Left kidney (tissue), 8 donors: ENCODE data around the gene NUS1. TPM values are rescaled to one million over a fixed set of nuclear protein-coding genes. Genes with fewer than 3 reads are reported as not detected.
"Not testable (repeated sequence)": the region's sequence is repeated elsewhere in the genome, so short reads cannot be mapped to it uniquely, and the experiment has no call there.

ENCODE experiments used
- DNase-seq: peaks from one replicate; pipeline ENCODE4 v3.0.0-alpha.2; 2013
- long read RNA-seq, 8 donors: transcript quantifications; one replicate each; lab custom pipeline, GENCODE V29; 2026
- polyA plus RNA-seq: library from polyadenylated mRNA; unstranded; fragments of 120-200 nt; gene quantifications from one replicate; pipeline ENCODE4 v1.2.1, GENCODE V29; 2013; ENCODE audit not compliant: insufficient read length

Gene NUS1
- 59.1 TPM for polyA plus RNA-seq
- long read RNA-seq, donor 1, full-length matches to known transcripts, result 13 of 13 reads
- long read RNA-seq, donor 1, partial matches to known transcripts, result 0 of 13 reads
- long read RNA-seq, donor 1, other reads (novel, unspliced or antisense), result 0 of 13 reads
- long read RNA-seq, donor 2, full-length matches to known transcripts, result 7 of 7 reads
- long read RNA-seq, donor 2, partial matches to known transcripts, result 0 of 7 reads
- long read RNA-seq, donor 2, other reads (novel, unspliced or antisense), result 0 of 7 reads
- long read RNA-seq, donor 3, full-length matches to known transcripts, result 11 of 11 reads
- long read RNA-seq, donor 3, partial matches to known transcripts, result 0 of 11 reads
- long read RNA-seq, donor 3, other reads (novel, unspliced or antisense), result 0 of 11 reads
- long read RNA-seq, donor 4, result 0 reads
- long read RNA-seq, donor 5, full-length matches to known transcripts, result 24 of 55 reads
- long read RNA-seq, donor 5, partial matches to known transcripts, result 31 of 55 reads
- long read RNA-seq, donor 5, other reads (novel, unspliced or antisense), result 0 of 55 reads
- long read RNA-seq, donor 6, full-length matches to known transcripts, result 14 of 14 reads
- long read RNA-seq, donor 6, partial matches to known transcripts, result 0 of 14 reads
- long read RNA-seq, donor 6, other reads (novel, unspliced or antisense), result 0 of 14 reads
- long read RNA-seq, donor 7, full-length matches to known transcripts, result 19 of 19 reads
- long read RNA-seq, donor 7, partial matches to known transcripts, result 0 of 19 reads
- long read RNA-seq, donor 7, other reads (novel, unspliced or antisense), result 0 of 19 reads
- long read RNA-seq, donor 8, full-length matches to known transcripts, result 8 of 8 reads
- long read RNA-seq, donor 8, partial matches to known transcripts, result 0 of 8 reads
- long read RNA-seq, donor 8, other reads (novel, unspliced or antisense), result 0 of 8 reads

DNA sequence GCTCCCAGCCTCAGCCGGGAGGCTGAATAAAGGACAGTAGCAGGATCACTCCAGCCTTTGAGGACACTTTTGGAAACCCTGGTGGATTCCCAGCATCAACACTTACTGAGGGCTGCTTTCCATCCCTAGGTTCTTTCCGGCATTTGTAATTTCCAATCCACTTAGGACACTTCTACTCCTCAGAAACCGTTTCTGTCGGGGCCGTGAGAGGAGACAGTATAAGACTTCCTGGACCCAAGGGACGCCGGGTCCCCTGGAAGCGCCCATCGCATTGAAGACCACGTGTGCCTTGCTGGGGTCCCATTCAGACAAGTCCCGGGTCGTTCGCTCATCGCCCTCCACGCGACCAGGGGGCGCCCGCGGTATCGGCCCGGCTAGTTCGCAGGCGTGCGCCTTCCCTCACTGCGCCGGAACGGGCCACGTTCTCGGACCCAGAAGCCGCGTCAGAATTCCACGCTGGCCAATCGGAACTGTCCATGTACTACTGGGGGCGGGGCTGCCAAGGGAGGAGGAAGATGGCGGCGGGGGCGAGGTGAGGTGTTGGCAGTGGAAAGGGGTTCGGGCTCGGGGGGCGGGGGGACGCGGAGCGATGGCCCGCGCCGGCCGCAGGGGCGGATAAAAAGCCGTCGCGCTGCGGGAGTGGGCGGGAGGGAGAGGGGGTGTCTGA, at the start of gene NUS1:
TSS of gene NUS1 (plus strand) at position 479 of the 667 bp plus-strand sequence. CDS start 202 bp downstream, outside the sequence.
- DNase-seq, result peak; percentile 98

DNA sequence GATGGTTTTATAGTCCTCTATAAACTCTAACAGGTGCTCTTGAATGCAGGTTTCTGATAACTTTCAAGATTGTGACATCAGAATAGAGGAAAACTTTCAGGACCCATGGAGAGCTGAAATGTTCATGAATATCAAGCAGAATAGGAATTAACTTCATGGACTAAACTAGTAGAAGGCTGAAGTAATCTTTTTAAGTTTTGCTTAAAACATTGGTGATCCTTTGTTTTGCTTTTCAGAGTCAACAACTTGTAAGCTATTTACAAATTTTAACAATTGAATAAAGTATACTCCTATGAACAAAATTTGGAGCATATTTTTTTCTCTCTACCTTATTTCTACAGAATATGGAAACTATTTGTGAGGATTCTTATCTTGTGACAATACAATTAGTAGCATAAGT, 47.7 kb upstream of the NUS1 start:
- DNase-seq, result no peak

DNA sequence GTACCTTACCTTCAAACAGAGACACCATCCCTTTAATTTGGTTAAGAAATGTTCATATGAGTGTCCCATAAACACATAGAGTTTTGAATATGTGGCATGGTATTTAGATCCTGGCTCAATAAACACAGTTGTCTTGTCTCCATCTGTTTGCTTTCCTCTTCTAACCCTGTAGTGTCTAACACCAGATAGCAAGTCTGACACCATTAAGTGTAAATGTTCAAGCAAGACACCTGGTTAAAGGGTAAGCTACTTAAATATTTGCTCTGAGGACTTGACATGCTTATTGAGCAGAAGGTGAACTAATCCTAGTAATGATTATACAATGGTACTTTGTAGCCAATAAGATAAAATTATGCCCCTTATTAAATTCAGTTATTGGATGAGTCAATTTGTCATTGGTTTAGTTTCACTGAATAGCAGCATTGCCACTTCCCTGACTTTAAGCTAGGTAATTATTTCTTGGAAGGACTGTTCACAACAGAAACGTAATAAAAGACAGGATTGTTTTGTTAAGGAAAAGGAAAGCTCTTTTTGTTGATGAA, 46.1 kb upstream of the NUS1 start:
- no peak for DNase-seq

DNA sequence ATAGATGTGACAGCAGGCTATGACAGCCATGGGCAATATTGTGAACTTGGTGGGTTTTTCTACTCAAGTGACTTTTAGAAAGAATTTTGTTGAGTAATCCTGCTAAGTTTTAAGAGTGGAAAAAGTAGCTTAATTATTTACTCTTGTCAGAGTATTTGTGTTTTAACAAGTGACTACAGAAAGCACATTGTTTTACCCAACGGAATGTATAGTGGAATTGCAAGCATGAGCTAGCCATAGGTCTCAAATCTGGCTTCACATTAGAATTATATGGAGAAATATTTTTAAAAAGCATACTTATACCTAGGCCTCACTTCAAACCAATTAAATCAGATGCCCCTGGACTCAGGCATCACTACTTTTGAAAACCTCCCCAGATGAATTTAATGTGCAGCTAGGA, 37.5 kb upstream of the NUS1 start:
- DNase-seq, result no peak

DNA sequence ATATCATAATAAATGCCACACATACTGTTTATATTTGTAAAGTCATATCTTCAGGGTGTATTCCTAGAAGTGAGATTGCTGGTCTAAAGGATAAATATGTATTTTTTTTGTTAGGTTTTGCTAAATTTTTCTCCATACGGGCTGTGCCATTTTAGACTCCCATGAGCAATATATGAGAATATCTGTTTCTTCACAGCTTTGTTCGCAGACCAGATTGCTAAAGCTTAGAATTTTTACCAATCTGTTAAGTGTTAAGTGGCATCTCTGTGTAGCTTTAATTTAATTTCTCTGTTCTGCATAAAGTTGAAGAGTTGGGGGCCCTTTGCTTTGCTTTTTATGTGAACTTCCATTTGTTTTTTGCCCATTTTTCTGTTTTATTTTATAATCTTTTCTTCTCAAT, 32.3 kb upstream of the NUS1 start:
- no peak for DNase-seq

DNA sequence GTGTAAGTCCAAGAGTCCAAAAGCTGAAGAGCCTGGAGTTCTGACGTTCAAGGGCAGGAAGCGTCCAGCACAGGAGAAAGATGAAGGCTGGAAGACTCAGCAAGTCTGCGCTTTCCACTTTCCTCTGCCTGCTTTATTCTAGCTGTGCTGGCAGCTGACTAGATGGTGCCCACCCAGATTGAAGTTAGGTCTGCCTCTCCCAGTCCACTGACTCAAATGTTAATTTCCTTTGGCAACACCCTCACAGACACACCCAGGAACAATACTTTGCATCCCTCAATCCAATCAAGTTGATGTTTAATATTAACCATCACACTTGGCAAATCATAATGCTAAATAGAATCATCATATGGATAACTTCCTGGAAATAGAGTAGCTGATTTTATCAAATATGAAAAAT, 23.3 kb upstream of the NUS1 start:
- not testable (repeated sequence) for DNase-seq

DNA sequence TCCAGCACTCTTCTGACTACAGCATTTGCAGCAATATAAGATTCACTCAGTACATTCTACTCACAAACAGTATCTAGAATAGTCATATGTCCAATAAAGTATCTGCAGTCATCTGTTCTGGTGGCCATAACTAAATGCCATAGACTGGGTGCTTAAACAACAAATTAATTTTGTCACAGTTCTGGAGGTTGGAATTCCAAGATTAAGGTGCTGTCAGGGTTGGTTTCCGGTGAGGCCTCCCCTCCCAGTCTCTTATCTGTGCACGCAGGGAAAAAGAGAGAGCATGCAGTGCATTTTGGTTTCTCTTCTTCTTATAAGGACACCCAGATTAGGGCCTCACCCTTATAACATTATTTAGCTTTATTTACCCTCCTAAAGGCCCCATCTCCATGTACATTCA, 21.3 kb upstream of the NUS1 start:
- DNase-seq, result no peak

DNA sequence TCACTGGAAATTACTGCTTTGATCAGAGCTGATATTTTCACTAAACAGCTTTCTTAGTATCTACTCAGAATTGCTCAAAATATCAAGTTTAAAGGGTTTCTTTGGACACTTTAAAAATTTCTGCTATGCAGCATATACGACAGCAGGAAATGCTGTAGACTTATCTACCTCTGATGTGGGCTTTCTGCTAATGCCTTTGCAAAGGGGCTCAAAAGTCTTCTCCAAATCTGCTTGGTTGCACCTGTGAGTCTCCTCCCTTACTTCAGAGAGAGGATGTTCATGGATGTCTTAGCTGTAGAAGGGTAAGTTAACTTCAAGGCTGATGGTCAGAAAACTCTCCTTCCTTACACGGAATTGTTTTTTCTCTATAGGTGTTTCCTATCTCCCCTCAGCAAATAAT, 19.9 kb upstream of the NUS1 start:
- no peak for DNase-seq

DNA sequence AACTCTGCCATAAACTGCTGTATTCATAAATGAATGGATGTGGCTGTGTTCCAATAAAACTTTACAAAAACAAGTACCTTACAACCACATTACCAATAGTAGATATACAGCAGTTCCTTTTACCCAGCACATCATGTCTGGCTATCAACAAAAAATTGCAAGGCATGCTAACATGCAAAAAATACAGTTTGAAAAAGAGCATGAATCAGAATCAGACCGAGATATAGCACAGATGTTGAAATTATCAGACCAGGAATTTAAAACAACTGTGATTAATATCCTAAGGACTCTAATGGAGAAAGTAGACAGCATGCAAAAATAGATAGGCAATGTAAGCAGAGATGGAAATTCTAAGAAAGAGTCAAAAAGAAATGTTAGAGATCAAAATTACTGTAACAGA, 8.4 kb upstream of the NUS1 start:
- DNase-seq, result no peak

DNA sequence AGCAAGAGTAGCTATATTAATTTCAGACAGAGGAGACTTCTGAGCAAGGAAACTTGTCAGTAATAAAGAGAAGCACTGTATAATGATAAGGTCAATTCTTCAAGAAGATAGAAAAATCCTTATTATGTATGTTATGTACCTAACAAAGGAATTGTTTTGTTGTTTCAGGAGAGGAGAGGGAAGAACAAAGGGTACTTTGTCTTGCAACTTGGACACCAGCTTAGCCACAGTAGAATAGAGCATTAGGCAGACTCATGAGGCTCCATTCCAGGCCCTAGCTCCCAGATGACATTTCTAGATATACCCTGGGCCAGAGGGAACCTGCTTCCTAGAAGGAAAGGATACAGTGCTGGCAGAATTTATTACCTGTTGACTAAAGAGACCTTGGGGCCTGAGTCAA, 6.5 kb upstream of the NUS1 start:
- DNase-seq, result no peak

DNA sequence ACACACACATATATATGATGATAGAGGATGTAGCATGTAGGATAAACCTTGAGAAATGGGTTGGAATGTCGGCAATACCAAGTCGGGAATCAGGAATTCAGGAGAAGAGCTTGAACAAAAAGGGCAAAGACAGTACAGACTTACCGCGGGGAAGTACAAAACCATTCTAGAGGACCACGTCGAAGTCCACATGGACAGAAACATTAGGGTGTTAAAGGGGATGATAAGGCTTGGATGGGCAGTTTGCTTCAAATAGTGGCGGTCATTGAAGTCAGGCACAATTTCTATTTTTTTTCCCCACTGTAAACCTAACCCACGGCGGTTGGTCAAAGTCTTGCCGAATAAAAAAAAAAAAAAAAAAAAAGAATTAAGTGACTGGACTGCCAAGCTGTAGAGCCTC, 766 bp upstream of the NUS1 start:
- DNase-seq, result no peak

DNA sequence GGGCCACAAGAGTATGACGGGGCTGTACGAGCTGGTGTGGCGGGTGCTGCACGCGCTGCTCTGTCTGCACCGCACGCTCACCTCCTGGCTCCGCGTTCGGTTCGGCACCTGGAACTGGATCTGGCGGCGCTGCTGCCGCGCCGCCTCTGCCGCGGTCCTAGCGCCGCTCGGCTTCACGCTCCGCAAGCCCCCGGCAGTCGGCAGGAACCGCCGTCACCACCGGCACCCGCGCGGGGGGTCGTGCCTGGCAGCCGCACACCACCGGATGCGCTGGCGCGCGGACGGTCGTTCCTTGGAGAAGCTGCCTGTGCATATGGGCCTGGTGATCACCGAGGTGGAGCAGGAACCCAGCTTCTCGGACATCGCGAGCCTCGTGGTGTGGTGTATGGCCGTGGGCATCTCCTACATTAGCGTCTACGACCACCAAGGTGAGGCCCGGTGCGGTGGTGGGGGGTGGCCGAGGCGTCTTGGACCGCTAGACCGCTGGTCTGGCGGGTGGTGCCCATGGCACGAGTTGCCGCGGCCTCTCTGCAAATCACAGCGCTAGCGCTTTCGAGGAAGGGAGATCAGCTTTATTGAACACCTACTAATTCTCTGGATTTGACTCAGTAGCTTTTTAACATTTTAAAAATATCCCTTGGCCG, 511 bp downstream of the NUS1 start:
- DNase-seq, result not testable (repeated sequence)

DNA sequence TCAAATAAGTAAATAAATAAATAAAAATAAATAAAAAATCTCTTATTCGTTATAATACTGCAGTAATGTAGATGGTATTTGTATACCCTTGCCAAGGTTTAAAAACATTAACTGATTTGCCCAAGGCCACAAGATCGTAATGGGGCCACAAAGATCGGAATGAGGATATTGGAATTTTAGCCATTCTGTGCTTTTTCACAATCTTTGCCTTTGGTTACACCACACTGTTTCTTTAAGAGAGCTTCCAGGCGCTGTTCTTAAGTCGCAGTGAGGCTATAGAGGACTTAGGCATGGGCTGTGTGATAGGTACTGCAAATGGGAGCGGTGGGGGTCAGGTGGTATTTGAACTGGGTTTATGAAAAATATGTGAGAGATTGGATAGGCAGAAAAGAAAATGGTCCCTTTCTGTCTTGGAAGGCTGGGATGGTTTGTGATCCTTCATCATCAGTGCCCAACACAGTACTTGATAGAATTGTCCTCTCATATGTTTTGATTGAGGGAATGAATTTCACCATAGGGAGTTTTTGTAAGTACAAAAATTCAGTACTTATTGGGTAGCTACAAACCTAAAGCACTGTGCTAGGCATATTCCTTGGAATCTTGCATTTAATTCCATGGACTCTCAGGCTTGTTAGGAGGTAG, 1.4 kb downstream of the NUS1 start:
- DNase-seq, result no peak

DNA sequence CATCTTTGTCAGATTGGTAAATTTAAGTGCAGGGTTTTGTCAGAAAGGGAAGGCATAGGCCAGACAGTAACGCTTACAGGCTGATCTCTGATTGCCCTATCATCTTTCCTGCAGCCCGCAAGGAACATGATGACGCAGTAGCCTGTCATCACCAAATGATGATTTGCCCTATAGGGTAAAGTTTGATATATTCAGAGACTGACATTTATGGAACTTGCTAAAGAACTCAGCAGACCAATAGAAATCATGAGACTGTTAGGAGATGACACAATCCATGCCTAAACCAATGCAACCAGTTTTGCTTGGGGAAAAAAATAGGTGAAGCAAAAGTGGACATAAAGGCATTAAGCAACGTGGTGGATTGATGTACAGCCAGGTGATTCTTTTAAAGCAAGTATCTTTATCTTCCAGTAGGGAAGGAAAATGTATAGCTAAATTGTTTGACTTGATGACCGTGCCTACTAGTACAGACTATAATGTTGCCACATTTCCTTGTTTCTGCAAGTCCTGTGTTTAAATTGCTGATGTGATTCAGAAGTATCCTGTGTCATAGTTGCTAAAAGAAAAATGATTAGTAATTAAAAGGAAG, 2.4 kb downstream of the NUS1 start:
- no peak for DNase-seq

DNA sequence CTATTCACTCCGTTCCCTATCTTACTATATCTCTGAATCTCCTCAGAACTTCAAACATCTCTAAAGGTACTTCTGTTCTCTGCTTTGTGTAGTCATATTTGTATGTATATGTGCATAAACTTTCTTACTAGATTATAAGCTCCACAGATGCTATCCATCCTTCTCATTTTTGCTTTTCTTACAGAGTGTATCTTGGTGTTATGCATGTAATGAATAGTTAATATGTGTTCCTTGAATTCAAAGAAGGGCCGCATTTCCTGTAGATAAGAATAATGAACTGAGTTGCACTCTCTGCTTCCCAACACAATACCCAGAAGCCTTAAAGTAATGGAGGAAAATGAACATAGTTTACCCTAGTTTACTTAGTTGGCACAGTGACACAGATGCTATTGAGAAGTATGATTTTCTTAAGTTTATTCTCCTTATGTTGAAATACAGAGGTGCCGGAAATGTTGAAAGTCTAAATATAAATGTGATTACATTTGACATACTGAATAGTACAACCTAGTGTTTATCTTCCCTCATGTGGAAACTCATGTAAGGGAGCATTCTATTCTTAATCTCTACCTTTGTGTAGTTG, 6.0 kb downstream of the NUS1 start:
- DNase-seq, result no peak

DNA sequence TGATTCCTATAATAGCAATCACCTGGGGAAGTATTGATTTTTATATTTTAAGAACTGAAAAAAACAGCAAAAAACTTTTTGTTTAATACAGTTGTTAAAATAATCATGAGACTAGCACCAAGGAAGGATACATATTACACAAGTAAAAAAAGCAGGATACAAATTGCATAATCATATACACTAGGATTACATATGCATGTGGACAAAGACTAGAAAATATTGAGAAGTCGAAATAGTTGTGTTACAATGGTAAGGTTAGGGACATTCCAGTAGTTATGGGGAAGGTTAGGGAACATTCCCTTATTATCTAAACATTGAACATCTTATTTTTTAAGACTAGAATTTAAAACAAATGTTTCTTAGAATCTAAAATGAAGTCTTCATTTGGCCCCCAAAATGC, 9.5 kb downstream of the NUS1 start:
- no peak for DNase-seq

DNA sequence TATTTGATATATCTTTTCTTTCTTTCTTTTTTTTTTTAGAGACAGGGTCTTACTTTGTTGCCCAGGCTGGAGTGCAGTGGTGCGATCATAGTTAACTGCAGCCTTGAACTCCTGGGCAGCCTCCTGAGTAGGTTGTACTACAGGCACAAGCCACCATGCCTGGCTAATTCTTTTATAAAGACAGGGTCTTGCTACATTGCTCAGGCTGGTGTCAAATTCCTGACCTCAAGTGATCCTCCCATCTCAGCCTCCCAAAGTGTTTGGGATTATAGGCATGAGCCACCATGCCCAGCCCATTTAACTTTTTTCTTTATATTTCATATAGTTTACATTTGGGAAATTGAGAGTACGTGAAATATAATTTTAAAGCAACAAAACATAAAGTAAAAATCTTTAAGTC, 10.1 kb downstream of the NUS1 start:
- DNase-seq, result no peak

DNA sequence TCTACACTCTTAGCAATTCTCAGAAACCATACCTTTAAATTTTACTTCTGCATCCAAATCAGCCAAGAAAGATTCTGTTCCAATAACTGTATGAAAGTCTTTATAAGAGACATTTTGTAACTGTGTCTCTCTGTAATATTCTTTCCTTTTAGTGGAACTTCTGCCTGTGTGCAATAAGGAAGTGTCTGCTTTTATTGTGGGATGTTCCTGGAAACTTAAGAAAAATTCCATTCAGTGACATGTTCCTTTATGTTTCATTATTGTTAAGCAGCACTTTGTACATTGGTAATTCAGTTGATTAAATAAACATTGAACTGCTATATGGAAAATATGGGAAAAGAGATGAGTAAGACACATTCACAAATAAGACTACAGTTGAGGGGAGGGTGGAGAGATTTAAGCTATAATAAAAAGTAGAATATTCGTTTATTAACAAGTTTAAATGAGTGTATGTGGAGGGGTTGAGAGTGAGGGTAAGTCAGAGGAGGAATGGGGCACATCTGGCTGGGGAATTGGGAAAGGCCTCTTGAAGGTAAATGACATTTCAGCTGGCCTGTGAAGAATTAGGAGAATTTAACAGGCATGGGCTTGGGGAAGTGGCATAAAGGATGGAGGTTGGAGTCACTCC, 11.9 kb downstream of the NUS1 start:
- DNase-seq, result no peak

DNA sequence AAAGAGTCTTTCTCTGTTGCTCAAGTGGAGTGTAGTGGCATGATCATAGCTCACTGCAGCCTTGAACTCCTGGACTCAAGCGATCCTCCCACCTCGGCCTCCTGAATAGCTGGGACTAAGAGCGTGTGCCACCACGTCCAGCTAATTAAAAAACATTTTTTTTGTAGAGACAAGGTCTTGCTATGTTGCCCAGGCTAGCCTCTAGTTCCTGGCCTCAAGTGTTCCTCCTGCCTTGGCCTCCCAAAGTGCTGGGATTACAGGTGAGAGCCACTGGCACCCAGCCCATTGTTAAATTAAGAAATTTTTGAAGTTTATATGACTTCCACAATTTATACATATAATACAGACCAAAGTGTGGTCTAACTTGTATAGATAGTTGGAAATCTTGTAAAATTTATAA, 14.3 kb downstream of the NUS1 start:
- DNase-seq, result not testable (repeated sequence)

DNA sequence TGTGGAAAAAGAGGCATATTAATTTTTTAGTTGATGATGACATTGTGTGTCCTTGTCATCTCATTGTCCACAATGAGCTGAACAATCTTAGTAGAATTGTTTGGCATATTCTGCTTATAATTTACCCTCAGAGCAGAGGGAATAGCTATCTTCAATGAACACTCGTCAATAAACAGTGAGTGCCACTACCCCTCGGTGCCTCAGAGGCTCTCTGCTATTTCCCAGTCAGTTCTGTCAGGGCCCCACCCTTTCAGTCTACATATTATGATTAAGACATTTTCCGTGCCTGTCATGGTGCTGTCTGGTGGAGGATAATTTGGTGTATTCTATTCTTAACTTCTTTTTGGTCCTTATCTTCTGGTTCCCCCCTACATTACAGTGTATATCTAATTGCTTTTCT, 31.2 kb downstream of the NUS1 start:
- DNase-seq, result no peak
